ENCODE data around the gene SLC4A4. TPM values are rescaled to one million over a fixed set of nuclear protein-coding genes. Genes with fewer than 3 reads are reported as not detected.

Gene SLC4A4
- total and polyA plus RNA-seq, 2 of the 8 experiments (the other 6 are each of a cell fraction or from before 2014, with no cell fraction given), result 0.67 to 2.8 TPM

- Histone ChIP-seq H2AK5ac (ENCODE audit: low read depth, low read length) (no peak overlapping the region), H2BK5ac (ENCODE audit: low read depth, low read length) (no peak overlapping the region), H2AFZ (ENCODE audit: low read length) (no peak overlapping the region), H3K27ac (ENCODE audit: low read depth, low read length) (no peak overlapping the region), H3K4ac (replicated peaks; ENCODE audit: insufficient read length, low read depth, low read length) (no peak overlapping the region), H3K9ac (replicated peaks in 1 of 4; ENCODE audit: extremely low read depth in 1 of 4, low read depth in 3 of 4, low read length in 3 of 4) (no peak overlapping the region), H3K79me2 (ENCODE audit: control insufficient read depth in 1 of 2, insufficient read depth in 2 of 2, low read length in 2 of 2) (no peaks in the 10 kb centered on the region), H3K9me3 (ENCODE audit: insufficient read depth in 2 of 2, low read depth in 1 of 2, low read length in 1 of 2) (no peaks in the 10 kb centered on the region), H2BK12ac (ENCODE audit: low read depth, low read length) (no peak overlapping the region), H2BK20ac (ENCODE audit: low read length) (no peak overlapping the region), H4K5ac (ENCODE audit: insufficient read length, low read depth, low read length) (no peak overlapping the region), H2BK120ac (replicated peaks; ENCODE audit: low read depth, low read length) (no peak overlapping the region), H3K14ac (ENCODE audit: insufficient read length) (no peak overlapping the region), H3K36me3 (ENCODE audit: control insufficient read depth in 2 of 4, insufficient read depth in 4 of 4, low read length in 3 of 4) (no peaks in the 10 kb centered on the region), H3K79me1 (ENCODE audit: low read depth, low read length) (no peaks in the 10 kb centered on the region), H4K91ac (replicated peaks; ENCODE audit: insufficient read length, low read length) (no peak overlapping the region), H3K4me3 (ENCODE audit: extremely low read depth in 1 of 4, insufficient read depth in 2 of 4, low read depth in 3 of 4, low read length in 4 of 4) (no peak overlapping the region), H3K4me1 (replicated peaks in 1 of 4; ENCODE audit: control insufficient read depth in 3 of 4, insufficient read depth in 4 of 4, low read length in 3 of 4) (no peaks in the 10 kb centered on the region), H2BK15ac (ENCODE audit: low read length) (no peak overlapping the region), H4K20me1 (replicated peaks in 1 of 2; ENCODE audit: control insufficient read depth in 1 of 2, insufficient read depth in 2 of 2, low read length in 2 of 2) (no peaks in the 10 kb centered on the region), H3K56ac (replicated peaks; ENCODE audit: insufficient read length, low read depth, low read length) (no peak overlapping the region), H3K23ac (ENCODE audit: insufficient read length) (no peak overlapping the region), H3K23me2 (ENCODE audit: low read depth, low read length) (no peaks in the 10 kb centered on the region), H3K18ac (ENCODE audit: extremely low read depth, low read length) (no peak overlapping the region), H3K4me2 (ENCODE audit: insufficient read depth in 1 of 2, low read depth in 2 of 2, low read length in 2 of 2) (no peak overlapping the region), H4K8ac (ENCODE audit: extremely low read depth, insufficient read depth, low read length) (no peak overlapping the region), H3K27me3 (replicated peaks in 1 of 4; ENCODE audit: control insufficient read depth in 3 of 4, extremely low read depth in 1 of 4, insufficient read depth in 3 of 4, low read length in 3 of 4) (no peaks in the 10 kb centered on the region)
- ChIA-PET POLR2A (ENCODE audit: partially characterized antibody) (no interaction called here), CTCF (ENCODE audit: partially characterized antibody) (interaction anchor here (1.1 kb wide), 1 partner anchor 13 kb away, joined by 3 read pairs; no protein-coding TSS in a partner anchor)
- DNase-seq (ENCODE audit: low read depth in 1 of 2, low spot score in 2 of 2) (no peak), FAIRE-seq (no peak)
- no peak for TF ChIP-seq TAF1 (IDR thresholded peaks at IDR 0.05; ENCODE audit: low read depth, low read length)
Observed at GRCh38 chr4:71498625-71499024, 159.8 kb downstream of the SLC4A4 start.

All from H1 (cell line).